NB4 (cell line): ENCODE data around the gene OSTC.

Experiments used
- DNase-seq: peaks from one replicate; pipeline ENCODE4 v3.0.0; 2010; ENCODE audit warnings: low read depth
- H3K4me3 ChIP-seq: one replicate; pipeline ENCODE4 v1.5.1; 2011; ENCODE audit warnings: mild to moderate bottlenecking, low read depth, low read length, moderate library complexity
- CTCF ChIP-seq: IDR thresholded peaks from one replicate; pipeline ENCODE4 v1.5.1; 2012; ENCODE audit warnings: low read depth, low read length
- MAX ChIP-seq: IDR thresholded peaks from 2 replicates; pipeline ENCODE4 v1.6.1; 2011; ENCODE audit warnings: low read depth, low read length
- MYC ChIP-seq: IDR thresholded peaks from 2 replicates; pipeline ENCODE4 v1.6.1; 2011; ENCODE audit warnings: low read depth, low read length
- POLR2A ChIP-seq: IDR thresholded peaks from 2 replicates; pipeline ENCODE4 v1.6.1; 2011; ENCODE audit warnings: mild to moderate bottlenecking; ENCODE audit not compliant: insufficient read length; ENCODE audit errors: extremely low read depth

Gene OSTC

DNA sequence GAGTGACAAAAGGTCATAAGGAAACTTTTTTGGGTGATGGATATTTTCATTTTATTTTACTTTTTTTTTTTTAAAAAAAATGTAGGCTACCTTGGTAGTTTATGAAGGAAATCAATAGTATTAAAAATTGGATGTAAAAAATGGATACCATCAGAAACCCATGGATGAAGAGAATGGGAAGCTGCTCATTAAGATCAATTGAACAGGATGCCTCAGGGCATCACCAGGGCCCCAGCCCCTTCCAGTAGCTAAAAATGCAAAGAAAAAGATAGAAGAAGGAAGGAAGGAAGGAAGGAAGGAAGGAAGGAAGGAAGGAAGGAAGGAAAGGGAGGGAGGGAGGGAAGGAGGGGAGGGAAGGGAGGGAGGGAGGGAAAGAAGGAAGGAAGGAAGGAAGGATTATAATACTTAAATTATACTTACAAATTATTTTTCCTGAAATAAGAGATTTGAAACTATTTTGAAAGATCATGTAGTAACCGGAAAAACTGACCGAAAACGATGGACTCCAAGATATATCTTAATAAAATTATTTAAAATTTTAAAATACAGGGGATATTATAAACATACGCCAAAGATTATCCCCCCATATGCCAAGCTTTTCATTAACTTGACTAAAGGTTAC is 24.1 kb downstream of the OSTC start:
- no peak overlapping the region for H3K4me3 ChIP-seq
- TF ChIP-seq MAX (no peak), MYC (no peak), CTCF (no peak), POLR2A (no peak)
- no peak for DNase-seq

DNA sequence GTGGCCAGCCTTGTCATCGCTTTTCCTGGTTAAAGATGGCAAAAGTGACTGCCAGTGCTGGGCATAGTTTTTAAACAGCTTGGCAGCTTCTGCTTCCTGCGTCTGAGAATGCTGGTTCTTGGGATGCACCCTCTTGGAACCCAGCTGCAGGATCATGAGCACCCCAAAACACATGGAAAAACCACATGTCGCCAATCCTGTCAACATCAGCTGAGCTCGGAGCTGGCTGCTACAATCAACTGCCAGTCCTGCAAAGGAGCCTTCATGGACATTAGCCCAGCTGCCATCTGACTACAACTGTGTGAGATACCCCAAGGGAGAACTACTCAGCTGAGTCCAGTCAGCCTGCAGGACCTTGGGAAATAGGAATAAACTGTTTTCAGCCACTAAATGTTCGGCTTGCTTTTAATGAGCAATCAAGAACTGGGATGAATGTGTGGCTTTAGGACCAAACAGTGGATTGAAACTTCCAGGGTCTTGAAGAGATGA is 31.0 kb downstream of the OSTC start:
- no peak overlapping the region for H3K4me3 ChIP-seq
- TF ChIP-seq MYC (no peak), CTCF (no peak), POLR2A (no peak), MAX (no peak)
- no peak for DNase-seq

- peak; percentile 24 for DNase-seq
- no peak overlapping the region for H3K4me3 ChIP-seq
- TF ChIP-seq CTCF (no peak), MAX (no peak), POLR2A (no peak), MYC (no peak)
These were observed 33.1 kb downstream of the OSTC start for GRCh38 chr4:108683479-108683878.

GRCh38 chr4:108685036-108685686 is 34.8 kb downstream of the OSTC start:
- no peak overlapping the region for H3K4me3 ChIP-seq
- no peak for DNase-seq
- TF ChIP-seq CTCF (no peak), POLR2A (no peak), MAX (no peak), MYC (no peak)

GRCh38 chr4:108690738-108691137 is 40.3 kb downstream of the OSTC start:
- TF ChIP-seq CTCF (no peak), MYC (no peak), POLR2A (no peak), MAX (no peak)
- no peak for DNase-seq
- H3K4me3 ChIP-seq = no peak overlapping the region
